SK-N-SH treated with all-trans-retinoic acid at 6 μM for 48 hours (cell line): ENCODE results near the gene CLINT1.

ENCODE experiments used
- ATAC-seq: fragments of 200-7000 bp; cut with Tn5 transposase; 3 replicates; pipeline ENCODE4 v1.9.1; 2020; ENCODE audit warnings: mild to moderate bottlenecking, moderate library complexity
- CREB5 ChIP-seq: fragments of 250-450 bp; sonication (Bioruptor Pico); IDR thresholded peaks from 2 replicates; pipeline ENCODE4 v1.5.1; 2020; ENCODE audit warnings: low read depth, mild to moderate bottlenecking, moderate library complexity
- CSDC2 ChIP-seq: fragments of 250-450 bp; sonication (Bioruptor Pico); IDR thresholded peaks from 2 replicates; pipeline ENCODE4 v1.5.0; 2020; ENCODE audit warnings: mild to moderate bottlenecking, moderate library complexity
- ESRRG ChIP-seq: fragments of 250-450 bp; sonication (Bioruptor Pico); IDR thresholded peaks from 2 replicates; pipeline ENCODE4 v1.6.1; 2021; ENCODE audit warnings: mild to moderate bottlenecking
- GLIS3 ChIP-seq: fragments of 250-450 bp; sonication (Bioruptor Pico); IDR thresholded peaks from 2 replicates; pipeline ENCODE4 v1.5.0; 2020; ENCODE audit warnings: mild to moderate bottlenecking, moderate library complexity
- ISL1 ChIP-seq: fragments of 250-450 bp; sonication (Bioruptor Pico); IDR thresholded peaks from 2 replicates; pipeline ENCODE4 v2.1.2; 2022; ENCODE audit warnings: mild to moderate bottlenecking, moderate library complexity
- OSR1 ChIP-seq: fragments of 250-450 bp; sonication (Bioruptor Pico); IDR thresholded peaks from 2 replicates; pipeline ENCODE4 v1.8.0; 2022; ENCODE audit warnings: moderate library complexity, mild to moderate bottlenecking, inconsistent platforms
- PATZ1 ChIP-seq: fragments of 250-450 bp; sonication (Bioruptor Pico); IDR thresholded peaks from 2 replicates; pipeline ENCODE4 v1.8.0; 2020; ENCODE audit warnings: mild to moderate bottlenecking, moderate library complexity, borderline replicate concordance
- POU6F1 ChIP-seq: fragments of 250-450 bp; sonication (Bioruptor Pico); IDR thresholded peaks from 2 replicates; pipeline ENCODE4 v1.8.0; 2021; ENCODE audit warnings: low read depth, mild to moderate bottlenecking, moderate library complexity, borderline replicate concordance
- PPARA ChIP-seq: fragments of 250-450 bp; sonication (Bioruptor Pico); IDR thresholded peaks from 2 replicates; pipeline ENCODE4 v1.5.0; 2020; ENCODE audit warnings: mild to moderate bottlenecking, borderline replicate concordance
- RARB ChIP-seq: fragments of 250-450 bp; sonication (Bioruptor Pico); IDR thresholded peaks from 2 replicates; pipeline ENCODE4 v1.8.0; 2021; ENCODE audit warnings: mild to moderate bottlenecking, moderate library complexity
- SNAI2 ChIP-seq: fragments of 250-450 bp; sonication (Bioruptor Pico); IDR thresholded peaks from 2 replicates; pipeline ENCODE4 v1.5.0; 2020; ENCODE audit warnings: mild to moderate bottlenecking, moderate library complexity
- TCF4 ChIP-seq: fragments of 250-450 bp; sonication (Bioruptor Pico); IDR thresholded peaks from 2 replicates; pipeline ENCODE4 v1.8.0; 2021; ENCODE audit warnings: mild to moderate bottlenecking, moderate library complexity, borderline replicate concordance
- TOX ChIP-seq: fragments of 250-450 bp; sonication (Bioruptor Pico); IDR thresholded peaks from 2 replicates; pipeline ENCODE4 v1.8.0; 2021; ENCODE audit warnings: mild to moderate bottlenecking, moderate library complexity, borderline replicate concordance
- TSHZ2 ChIP-seq: fragments of 250-450 bp; sonication (Bioruptor Pico); IDR thresholded peaks from 2 replicates; pipeline ENCODE4 v1.5.0; 2020; ENCODE audit warnings: mild to moderate bottlenecking, moderate library complexity
- ZC3H10 ChIP-seq: fragments of 250-450 bp; sonication (Bioruptor Pico); IDR thresholded peaks from 2 replicates; pipeline ENCODE4 v1.5.1; 2021; ENCODE audit warnings: mild to moderate bottlenecking, moderate library complexity
- ZFP3 ChIP-seq: fragments of 250-450 bp; sonication (Bioruptor Pico); IDR thresholded peaks from 2 replicates; pipeline ENCODE4 v1.5.0; 2020; ENCODE audit warnings: mild to moderate bottlenecking, moderate library complexity
- ZNF565 ChIP-seq: fragments of 450-650 bp; formaldehyde crosslinking; conservative IDR thresholded peaks from 2 replicates; pipeline ENCODE4 v1.5.0; 2020; ENCODE audit warnings: low read depth, mild to moderate bottlenecking, moderate library complexity
- ZNF70 ChIP-seq: fragments of 450-650 bp; formaldehyde crosslinking; IDR thresholded peaks from 2 replicates; pipeline ENCODE4 v1.5.0; 2020; ENCODE audit warnings: mild to moderate bottlenecking, moderate library complexity
- ZNF8 ChIP-seq: fragments of 450-650 bp; formaldehyde crosslinking; IDR thresholded peaks from 2 replicates; pipeline ENCODE4 v1.5.0; 2020; ENCODE audit warnings: mild to moderate bottlenecking, moderate library complexity
- TF ChIP-seq, protein P1 (sequence below): fragments of 250-450 bp; sonication (Bioruptor Pico); IDR thresholded peaks from 2 replicates; pipeline ENCODE4 v1.5.1; 2021; ENCODE audit warnings: mild to moderate bottlenecking, moderate library complexity

CLINT1 gene

DNA sequence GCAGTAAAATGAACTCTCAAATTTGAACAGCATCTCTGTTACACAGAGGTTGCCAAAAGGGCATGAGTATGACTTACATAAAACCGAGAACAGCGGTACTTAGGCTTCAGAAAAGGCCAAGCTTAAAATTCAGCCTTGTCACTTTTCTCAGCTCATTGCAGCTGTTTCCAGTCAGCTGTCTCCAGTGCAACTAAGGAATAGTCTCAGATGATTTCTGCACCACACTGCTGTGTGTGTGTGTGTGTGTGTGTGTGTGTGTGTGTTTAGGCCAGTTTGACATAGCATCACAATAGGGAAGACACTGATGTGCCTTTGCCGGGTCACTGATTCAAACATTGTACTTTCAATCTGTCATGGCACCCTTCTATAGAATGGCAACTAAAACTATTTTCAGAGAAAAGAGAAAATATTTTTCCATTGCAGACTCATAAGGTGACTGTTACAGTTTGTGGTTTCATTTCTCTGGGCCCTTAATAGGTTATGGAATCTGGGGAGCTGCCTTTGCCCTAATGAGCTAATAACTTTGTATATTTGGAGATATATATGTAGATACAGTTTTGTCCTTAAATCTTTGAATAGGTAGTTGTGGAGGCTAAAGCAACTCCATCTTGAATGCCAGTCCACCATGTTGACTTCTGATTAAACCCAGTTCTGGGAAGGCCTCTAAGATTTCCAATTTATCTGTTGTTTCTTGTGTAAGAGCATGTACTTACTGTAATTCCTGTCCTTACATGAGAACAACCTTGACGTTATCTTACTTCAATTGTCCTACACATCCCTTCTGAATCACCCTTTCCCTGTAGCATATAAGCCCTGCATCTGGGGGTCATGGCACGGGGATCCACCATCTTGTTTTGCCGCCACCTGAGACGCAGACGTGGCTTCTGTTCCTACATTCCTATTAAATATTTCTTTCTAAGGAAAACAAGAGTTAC is 110.9 kb downstream of the CLINT1 start:
- TF ChIP-seq ZFP3, result 0 out of 2 replicates have a peak, but pooled peaks have one; percentile 62
- no peak for TF ChIP-seq ZNF8
- TF ChIP-seq CSDC2 (CRISPR knock-in tag), result 0 out of 2 replicates have a peak, but pooled peaks have one; percentile 30
- peak; percentile 21; the same call in 1 of the 2 replicates for TF ChIP-seq ZC3H10
- ATAC-seq, result no peak

DNA sequence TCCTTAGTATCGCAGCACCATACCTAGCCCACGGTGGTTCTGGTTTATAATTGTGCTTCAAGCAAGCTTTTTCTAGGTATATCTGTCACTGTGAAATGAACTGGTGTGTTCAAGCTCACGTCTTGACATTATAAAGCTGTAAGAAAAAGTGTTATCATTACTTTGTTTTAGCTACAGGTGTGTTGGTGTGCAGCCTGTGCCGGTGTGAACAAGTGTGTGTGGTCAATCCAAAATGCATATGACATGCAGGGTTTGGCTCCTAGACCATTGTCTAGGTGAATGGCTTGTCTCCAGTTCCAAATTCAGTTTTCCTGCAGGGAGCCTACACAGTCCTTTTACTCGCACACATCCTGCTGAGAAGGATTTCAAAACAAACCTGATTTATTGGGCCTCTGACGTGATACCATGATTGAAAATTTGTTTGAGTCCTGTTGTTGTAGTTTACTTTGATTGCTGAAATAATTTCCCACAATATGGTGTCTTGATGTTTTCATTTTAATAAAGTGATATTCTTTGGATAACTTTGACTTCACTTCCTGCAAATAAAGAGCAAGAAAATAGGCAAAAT is 111.7 kb downstream of the CLINT1 start:
- no peak for TF ChIP-seq POU6F1
- no peak for TF ChIP-seq PPARA
- TF ChIP-seq CSDC2 (CRISPR knock-in tag), result no peak
- TF ChIP-seq RARB, result no peak
- TF ChIP-seq GLIS3 (CRISPR knock-in tag), result no peak
- no peak for TF ChIP-seq PATZ1 (CRISPR knock-in tag)
- TF ChIP-seq, protein P1, sequence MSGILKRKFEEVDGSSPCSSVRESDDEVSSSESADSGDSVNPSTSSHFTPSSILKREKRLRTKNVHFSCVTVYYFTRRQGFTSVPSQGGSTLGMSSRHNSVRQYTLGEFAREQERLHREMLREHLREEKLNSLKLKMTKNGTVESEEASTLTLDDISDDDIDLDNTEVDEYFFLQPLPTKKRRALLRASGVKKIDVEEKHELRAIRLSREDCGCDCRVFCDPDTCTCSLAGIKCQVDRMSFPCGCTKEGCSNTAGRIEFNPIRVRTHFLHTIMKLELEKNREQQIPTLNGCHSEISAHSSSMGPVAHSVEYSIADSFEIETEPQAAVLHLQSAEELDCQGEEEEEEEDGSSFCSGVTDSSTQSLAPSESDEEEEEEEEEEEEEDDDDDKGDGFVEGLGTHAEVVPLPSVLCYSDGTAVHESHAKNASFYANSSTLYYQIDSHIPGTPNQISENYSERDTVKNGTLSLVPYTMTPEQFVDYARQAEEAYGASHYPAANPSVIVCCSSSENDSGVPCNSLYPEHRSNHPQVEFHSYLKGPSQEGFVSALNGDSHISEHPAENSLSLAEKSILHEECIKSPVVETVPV, result no peak
- no peak for TF ChIP-seq TSHZ2 (CRISPR knock-in tag)
- TF ChIP-seq ZC3H10, result no peak
- TF ChIP-seq SNAI2 (CRISPR knock-in tag), result no peak
- TF ChIP-seq ZNF70 (CRISPR knock-in tag), result no peak
- no peak for TF ChIP-seq ISL1
- no peak for TF ChIP-seq OSR1 (CRISPR knock-in tag)
- no peak for TF ChIP-seq TOX (CRISPR knock-in tag)
- TF ChIP-seq ESRRG (CRISPR knock-in tag), result no peak
- no peak for TF ChIP-seq ZNF565 (CRISPR knock-in tag)
- TF ChIP-seq ZNF8, result no peak
- no peak for TF ChIP-seq CREB5 (CRISPR knock-in tag)
- TF ChIP-seq ZFP3, result no peak
- ATAC-seq, result no peak

DNA sequence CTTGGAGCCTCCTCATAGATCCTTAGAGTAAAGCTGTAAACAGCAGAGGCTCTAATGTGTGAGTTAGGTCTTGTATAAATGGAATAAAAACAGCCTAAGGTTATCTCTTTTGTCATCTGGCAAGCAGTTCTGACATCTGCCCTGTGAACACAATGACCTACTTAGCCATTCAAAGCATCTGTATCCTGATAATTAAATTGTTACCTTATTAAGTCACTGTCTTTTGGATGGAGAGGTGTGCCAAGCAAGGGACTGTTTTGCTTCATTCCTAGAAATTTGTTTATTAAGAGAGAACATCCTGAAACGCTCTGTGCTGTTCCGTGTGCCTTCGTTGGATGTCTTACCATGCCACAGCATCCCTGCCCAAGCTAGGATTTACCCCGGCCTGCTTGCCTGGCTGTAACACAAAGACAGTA is 113.9 kb downstream of the CLINT1 start:
- ATAC-seq, result no peak
- TF ChIP-seq TCF4 (CRISPR knock-in tag), result peak; percentile 19; the same call in 1 of the 2 replicates
- TF ChIP-seq RARB, result no peak
